GM13976 (cell line): ENCODE results near the gene COMP.

Source experiments
- DNase-seq: peaks from one replicate; pipeline ENCODE4 v3.0.0; 2012; ENCODE audit warnings: low spot score
- CTCF ChIP-seq: IDR thresholded peaks from 2 replicates; pipeline ENCODE4 v1.5.1; 2012; ENCODE audit warnings: borderline replicate concordance, mild to moderate bottlenecking; ENCODE audit not compliant: insufficient read depth; ENCODE audit errors: extremely low read depth, missing control alignments, control extremely low read depth
- in situ Hi-C: fragments of 300-500 bp; cut with MboI; formaldehyde crosslinking; loops from one replicate; pipeline ENCODE4 v1.12.0; 2022; ENCODE audit warnings: low sequenced_read_pairs, mixed read lengths, inconsistent platforms; ENCODE audit not compliant: unreplicated experiment

Gene COMP

DNA sequence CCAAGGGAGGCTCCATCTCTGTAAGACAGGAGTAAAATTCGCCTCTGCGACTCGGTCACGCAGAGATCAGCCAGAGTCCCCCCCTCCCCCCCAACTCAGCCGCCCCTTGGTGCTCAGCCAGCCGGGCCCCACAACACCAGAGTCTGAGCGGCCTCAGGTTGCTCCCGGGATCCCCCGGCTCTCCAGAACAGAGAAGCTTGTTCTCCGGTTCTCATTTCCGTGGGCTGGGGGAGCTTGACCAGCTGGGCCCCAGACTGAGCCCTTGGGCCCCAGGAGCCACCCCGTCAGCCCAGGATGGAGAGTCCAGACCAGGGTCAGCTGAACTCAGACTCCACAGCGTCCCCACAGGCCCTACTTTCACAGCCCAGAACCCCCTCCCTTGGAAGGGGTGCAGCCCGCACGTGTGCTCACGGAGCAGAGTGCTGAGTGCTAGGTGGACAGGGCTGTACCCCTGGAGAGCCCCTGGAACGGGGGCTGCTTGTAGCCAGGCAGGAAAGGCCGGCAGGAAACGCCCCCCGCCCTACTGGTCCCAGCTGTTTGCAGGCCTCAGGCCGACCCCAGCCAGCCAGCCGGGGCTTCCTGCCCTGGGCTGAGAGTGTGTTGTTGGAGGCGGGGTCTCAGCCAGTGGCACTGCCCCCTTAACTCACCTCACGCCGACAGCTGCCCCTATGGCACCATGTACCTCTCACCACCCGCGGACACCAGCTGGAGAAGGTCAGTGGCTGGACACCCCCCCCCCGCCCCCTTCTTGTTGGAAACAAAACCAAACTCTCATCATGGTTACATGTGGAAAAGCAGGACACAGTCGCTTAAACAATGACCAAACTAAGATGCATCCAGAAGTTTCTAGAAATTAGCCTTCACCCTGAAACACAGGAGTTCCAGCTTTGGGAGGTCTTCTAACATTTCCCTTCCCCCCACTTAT lies 44.4 kb downstream of the COMP start:
- in situ Hi-C loops, result no loop called here
- TF ChIP-seq CTCF, result no peak
- no peak for DNase-seq

DNA sequence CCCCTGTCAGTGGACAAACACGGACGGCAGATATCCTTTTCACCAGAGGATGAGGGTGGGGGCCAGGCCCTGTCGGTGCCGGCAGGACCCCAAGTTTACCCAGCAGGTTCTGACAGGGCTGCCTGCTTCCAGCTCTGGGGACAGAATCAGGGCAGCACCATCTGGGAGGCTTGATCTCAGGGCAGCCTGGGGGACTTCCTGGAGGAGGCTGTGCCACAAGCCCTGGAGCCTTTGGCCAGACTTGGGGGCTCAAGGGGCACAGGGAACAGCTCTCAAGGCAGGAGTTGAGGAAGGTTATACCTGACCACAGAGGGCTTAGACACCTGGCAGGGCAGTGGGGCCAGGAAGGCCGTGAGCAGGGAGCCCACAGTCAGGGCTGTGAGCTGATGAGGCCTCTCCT lies 45.2 kb downstream of the COMP start:
- TF ChIP-seq CTCF, result no peak
- in situ Hi-C loops, result no loop called here
- no peak for DNase-seq

DNA sequence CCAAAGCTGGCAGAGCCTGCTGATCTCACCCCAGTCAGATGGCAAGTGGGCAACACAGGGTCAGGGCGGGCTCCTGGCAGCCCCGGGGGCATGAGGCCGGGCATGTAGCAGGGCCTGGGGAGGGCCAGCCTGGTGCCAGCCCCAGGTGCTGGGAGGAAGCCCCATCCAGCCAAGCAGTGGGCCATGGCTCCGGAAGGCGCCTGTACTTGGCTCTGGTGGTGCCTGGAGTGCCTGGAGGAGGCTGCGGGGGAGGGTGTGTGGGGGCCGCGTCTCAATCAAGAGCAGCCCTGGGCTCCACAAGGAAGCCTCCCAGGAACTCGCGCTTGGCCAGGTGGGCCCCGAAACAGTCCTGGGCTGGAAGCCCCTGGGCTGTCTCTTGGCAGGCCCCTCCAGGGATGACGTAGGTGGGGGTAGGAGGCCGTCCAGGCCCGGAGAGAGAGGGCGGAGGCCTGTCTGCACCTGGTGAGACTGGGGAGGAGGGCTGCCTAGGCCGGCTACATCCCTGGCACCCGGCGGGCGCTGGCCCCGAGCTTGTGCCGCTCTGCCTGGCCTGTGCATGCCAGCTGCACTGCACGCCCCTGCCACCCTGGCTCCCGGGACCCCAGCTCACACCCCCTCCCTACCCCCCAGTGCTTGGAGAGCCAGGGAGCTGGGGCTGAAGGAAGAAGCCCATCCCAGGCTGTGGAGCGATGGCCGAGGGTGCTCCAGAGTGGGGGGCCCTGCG lies 45.9 kb downstream of the COMP start:
- no peak for DNase-seq
- no peak for TF ChIP-seq CTCF
- in situ Hi-C loops, result no loop called here

GRCh38 chr19:18743784-18744418 lies 47.2 kb downstream of the COMP start:
- TF ChIP-seq CTCF, result no peak

DNA sequence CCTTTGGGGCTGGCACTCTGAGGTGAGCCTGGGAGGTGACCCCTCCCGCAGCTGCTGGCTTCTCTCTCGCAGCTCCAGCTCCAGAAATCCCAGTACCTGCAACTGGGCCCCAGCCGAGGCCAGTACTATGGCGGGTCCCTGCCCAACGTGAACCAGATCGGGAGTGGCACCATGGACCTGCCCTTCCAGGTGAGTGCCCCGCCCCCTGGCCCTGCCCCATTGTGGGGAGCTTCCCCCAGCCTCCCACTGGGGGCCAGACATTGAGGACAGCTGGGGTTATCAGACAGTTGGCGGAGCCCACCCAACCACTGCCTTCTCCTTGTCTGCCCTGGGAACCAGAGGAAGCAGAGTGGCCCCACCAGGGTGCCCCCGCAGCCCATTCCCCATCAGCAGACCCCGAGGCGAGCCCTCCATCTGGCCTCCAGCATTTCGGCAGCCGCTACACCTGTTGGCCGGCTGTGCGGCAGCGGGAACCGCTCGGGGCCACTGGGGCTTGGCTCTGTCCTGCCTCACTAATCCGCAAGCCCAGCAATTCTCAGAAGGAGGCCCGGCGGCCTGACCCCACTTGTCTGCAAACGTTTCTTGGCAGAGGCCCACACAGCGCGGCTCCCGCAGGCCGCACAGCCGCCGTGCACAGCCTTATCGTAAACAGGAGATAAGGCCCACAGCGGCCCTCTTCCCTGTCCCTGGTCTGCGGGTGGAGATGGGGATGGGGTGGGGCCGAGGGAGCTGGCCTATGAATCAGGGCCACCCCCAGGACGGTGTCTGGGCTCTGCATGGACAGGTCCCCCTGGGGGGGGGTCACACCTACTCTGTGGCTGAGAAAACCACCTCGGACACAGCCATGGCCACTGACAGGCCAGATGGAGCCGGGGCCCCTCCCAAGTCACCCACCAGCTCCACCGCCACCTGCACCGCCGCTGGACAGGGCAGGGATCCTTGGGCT lies 48.0 kb downstream of the COMP start:
- in situ Hi-C loops, result no loop called here
- DNase-seq, result no peak
- TF ChIP-seq CTCF, result no peak

More at GRCh38 chr19:18743784-18744418, 47.2 kb downstream of the COMP start:
- DNase-seq, result no peak
- in situ Hi-C loops, result no loop called here
